HG02798 (cell line): Measurements from ENCODE around the gene FASTKD2.

Experiments
- ATAC-seq: cut with Tn5 transposase; IDR thresholded peaks from one replicate; pipeline ENCODE4 v1.9.1; 2021; ENCODE audit warnings: mild to moderate bottlenecking; ENCODE audit not compliant: unreplicated experiment, poor library complexity

FASTKD2 gene

GRCh38 chr2:206765242-206766056, at the start of gene FASTKD2, which contains the start of gene MDH1B:
TSS of gene FASTKD2 (plus strand) at chr2:206765606. CDS start at chr2:206766694, 1,088 bp downstream.
TSS of gene MDH1B (minus strand) at chr2:206765328. CDS start at chr2:206765271, 57 bp downstream.
- peak; percentile 96 for ATAC-seq

- ATAC-seq = no peak
Observed at GRCh38 chr2:206716623-206717022, 48.8 kb upstream of the FASTKD2 start.

- peak; percentile 29 for ATAC-seq
Observed at GRCh38 chr2:206718296-206718695, 47.1 kb upstream of the FASTKD2 start, which contains the start of gene DYTN. TSS of gene DYTN (minus strand) at chr2:206718396. CDS start at chr2:206718279, 117 bp downstream.

GRCh38 chr2:206721256-206721920, 44.0 kb upstream of the FASTKD2 start:
- peak; percentile 66 for ATAC-seq

GRCh38 chr2:206723288-206723687, 42.1 kb upstream of the FASTKD2 start:
- ATAC-seq = no peak

- ATAC-seq = no peak
Observed at GRCh38 chr2:206727287-206727686, 38.1 kb upstream of the FASTKD2 start.

GRCh38 chr2:206728277-206729199, 36.9 kb upstream of the FASTKD2 start:
- no peak for ATAC-seq

GRCh38 chr2:206733341-206733740, 32.1 kb upstream of the FASTKD2 start:
- no peak for ATAC-seq

GRCh38 chr2:206736935-206737334, 28.5 kb upstream of the FASTKD2 start:
- no peak for ATAC-seq

GRCh38 chr2:206739271-206739670, 26.1 kb upstream of the FASTKD2 start:
- ATAC-seq = no peak

GRCh38 chr2:206740800-206741199, 24.6 kb upstream of the FASTKD2 start:
- ATAC-seq = no peak

GRCh38 chr2:206756816-206757215, 8.6 kb upstream of the FASTKD2 start:
- no peak for ATAC-seq

- ATAC-seq = no peak
Observed at GRCh38 chr2:206764673-206765241, 649 bp upstream of the FASTKD2 start.

GRCh38 chr2:206766057-206766930, 888 bp downstream of the FASTKD2 start:
- ATAC-seq = no peak

- no peak for ATAC-seq
Observed at GRCh38 chr2:206774871-206775270, 9.5 kb downstream of the FASTKD2 start.

- ATAC-seq = no peak
Observed at GRCh38 chr2:206776432-206776831, 11.0 kb downstream of the FASTKD2 start.

- no peak for ATAC-seq
Observed at GRCh38 chr2:206780671-206781070, 15.3 kb downstream of the FASTKD2 start.

- ATAC-seq = peak; percentile 39
Observed at GRCh38 chr2:206783718-206784117, 18.3 kb downstream of the FASTKD2 start.
